NCI-H524 (cell line): Measurements from ENCODE around the gene DAPK1.

Experiments used
- DNase-seq, 2 experiments: peaks; one replicate each; lab custom pipeline; 2025; lab: John Stamatoyannopoulos, UW

Gene DAPK1

DNA sequence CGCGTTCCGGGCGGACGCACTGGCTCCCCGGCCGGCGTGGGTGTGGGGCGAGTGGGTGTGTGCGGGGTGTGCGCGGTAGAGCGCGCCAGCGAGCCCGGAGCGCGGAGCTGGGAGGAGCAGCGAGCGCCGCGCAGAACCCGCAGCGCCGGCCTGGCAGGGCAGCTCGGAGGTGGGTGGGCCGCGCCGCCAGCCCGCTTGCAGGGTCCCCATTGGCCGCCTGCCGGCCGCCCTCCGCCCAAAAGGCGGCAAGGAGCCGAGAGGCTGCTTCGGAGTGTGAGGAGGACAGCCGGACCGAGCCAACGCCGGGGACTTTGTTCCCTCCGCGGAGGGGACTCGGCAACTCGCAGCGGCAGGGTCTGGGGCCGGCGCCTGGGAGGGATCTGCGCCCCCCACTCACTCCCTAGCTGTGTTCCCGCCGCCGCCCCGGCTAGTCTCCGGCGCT is at the start of gene DAPK1:
DAPK1 (plus strand) TSS at position 264 of the 442 bp plus-strand sequence. CDS start 1,211 bp downstream, outside the sequence.
- DNase-seq = peak in 1 of 2 experiments; percentile 54

DNA sequence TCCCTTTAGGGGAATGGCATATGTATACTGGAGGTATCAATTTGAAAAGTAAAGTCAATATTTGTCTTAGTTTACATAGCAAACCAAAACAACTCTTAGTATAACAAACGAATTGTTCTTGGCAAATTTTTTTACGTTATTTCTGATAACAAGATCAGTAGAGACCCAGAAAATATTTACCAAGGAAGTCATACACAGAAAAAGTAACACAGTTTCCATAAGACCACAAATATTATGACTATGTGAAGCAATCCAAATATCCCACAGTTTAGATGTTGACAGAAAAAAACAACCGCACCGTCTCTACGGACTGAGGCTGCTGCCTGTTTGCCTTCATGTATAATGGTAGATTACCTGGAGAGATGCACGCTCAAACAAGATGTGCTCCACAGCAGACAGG is 46.5 kb upstream of the DAPK1 start:
- no peak for DNase-seq

DNA sequence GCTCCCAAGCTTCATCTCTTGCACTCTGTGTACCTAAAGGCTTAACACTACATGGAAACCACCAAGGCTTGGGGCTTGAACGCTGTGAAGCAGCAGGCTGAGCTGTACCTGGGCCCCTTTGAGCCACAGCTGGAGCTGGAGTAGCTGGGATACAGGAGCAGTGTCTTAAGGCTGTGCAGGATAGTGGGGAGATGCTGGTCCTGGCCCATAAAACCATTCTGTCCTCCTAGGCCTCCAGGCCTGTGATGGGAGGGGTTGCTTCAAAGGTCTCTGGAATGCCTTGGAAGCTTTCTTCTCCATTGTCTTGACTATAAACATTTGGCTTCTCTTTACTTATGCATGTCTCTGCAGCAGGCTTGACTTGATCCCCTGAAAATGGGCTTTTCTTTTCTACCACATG is 42.3 kb upstream of the DAPK1 start:
- DNase-seq = no peak

DNA sequence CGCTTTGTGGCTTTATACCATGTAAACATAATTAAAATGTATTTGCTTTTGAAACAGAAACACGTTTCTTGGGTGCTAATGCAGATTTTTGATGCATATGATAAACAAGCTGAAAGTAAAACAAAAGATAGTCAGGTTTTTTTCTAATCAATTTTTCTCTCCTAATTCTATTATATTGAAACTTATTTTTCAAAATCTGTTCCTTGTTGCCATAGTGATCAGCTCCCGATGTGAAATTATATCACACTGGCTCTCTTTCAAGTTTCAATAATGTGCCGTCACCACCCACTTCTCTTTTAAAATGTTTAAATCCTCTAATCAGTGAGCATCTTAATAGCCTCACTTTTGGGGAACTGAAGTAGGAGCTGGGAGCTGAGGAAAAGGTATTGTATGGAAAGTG is 36.4 kb upstream of the DAPK1 start:
- no peak for DNase-seq

DNA sequence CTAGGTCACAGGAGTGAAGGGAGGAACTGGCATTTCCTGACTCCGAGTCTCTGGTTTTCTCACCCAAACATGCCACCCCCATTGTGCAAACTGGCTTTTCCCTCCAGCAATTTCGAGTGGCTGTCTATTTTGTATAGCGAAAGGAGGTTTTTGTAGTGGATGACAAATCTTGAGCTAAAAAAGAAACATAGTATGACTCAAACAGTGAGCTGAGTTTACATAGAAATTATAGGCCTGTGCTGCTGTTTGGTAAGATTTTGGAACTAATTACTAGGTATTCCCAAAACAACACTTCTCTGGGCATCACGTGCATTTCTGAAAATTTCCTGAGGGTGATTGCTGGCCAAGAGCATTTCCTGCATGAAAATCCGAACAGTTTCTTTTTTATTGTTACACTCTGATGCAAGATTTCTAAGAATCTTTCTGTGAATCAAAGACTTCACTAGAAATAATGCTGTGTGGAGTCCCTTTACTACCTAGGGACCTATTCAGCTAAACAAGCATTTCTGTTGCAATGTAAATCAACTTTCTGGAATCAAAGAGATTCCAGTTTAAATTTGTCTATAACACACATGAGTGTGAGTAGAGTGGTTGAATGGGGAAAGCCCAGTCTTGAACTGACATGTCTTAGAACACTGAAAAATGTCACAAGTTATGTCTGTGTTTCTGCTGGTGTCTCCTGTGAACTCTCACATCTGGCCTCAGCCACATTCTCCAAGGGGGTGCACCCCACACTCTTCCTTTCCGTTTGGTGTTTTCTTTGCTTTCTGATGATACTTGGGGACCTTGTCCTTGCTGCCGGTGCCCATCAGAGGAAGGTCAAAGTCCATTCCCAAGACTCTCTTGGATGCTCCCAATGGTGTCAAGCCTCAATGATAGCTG is 33.3 kb upstream of the DAPK1 start:
- no peak for DNase-seq

DNA sequence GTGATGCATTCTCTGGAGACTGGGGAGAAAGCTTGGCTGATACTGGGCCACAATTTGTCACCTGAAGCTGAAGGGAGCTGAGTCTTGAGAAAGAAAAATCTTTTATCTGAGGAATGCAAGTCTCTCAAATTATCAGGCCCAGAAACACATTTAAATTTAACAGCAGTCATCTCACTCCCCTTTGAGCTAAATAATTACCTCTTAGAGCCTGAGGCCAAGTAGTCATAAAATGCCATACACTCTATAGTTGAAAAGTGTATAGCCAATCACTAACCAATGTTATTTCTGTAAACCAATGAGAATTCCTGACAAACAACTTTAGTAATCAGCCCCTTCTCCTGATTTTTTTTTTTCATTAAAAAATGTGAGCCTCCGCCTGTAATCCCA is 32.7 kb upstream of the DAPK1 start:
- no peak for DNase-seq

DNA sequence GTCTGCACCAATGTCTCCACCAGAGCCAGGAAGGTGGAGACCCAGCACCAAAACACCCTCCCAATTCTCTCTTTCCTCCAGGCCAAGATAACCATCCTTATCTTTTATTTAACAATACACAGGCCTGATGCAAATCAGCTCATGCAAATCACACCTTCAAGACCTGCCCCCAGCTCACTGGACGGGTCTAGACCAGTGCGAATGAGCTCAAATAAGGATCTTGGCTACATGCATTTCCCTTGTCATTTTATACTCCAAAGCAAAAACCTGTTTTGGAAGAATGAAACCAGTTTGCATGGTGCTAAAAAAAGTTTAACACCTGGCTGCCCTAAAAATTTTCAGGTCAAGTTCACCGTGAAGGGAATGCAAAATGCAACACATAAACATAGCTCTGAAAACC is 31.9 kb upstream of the DAPK1 start:
- no peak for DNase-seq

DNA sequence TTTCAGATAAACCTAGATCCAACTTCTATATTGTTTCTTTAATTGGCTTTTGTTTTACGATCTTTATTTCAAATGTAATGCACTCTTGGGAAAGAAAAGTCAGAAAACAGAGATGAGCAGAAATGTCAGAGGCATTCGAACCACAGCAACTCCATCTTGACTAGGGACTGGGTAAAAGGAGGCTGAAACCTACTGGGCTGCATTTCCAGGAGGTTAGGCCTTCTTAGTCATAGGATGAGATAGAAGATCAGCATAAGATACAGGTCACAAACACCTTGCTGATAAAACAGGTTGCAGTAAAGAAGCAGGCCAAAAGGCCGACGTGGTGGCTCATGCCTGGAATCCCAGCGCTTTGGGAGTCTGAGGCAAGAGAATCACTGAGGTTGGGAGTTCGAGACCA is 30.5 kb upstream of the DAPK1 start:
- no peak for DNase-seq

DNA sequence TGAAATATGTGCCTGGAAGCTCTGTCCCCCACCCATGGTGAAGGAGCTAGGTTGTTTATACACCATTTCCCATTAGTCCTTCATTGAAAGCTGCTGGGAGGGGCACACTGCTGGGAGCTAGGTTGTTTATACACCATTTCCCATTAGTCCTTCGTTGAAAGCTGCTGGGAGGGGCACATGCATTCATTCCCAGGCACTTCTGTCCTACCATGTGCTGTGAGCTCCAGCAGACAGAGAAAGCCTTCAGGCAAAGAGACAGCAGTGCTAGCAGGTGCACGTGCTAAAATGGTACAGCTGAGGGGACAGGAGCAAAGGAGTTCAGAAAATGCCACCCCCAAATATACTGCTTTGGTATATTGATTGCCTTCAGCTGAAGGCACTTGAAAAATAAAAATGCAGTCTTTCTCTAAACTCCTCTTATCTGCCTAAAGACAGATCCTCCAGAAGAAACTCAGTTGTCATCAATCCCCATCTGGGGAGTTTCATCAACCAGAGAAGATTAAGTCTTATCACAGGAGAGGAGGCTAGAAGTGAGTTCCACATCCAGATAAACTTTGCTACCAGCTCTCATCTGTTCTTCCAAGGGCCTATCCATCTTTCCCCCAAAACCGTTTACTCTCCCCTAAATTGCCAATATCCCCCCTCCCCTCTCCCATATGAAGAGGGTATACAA is 27.7 kb upstream of the DAPK1 start:
- no peak for DNase-seq

DNA sequence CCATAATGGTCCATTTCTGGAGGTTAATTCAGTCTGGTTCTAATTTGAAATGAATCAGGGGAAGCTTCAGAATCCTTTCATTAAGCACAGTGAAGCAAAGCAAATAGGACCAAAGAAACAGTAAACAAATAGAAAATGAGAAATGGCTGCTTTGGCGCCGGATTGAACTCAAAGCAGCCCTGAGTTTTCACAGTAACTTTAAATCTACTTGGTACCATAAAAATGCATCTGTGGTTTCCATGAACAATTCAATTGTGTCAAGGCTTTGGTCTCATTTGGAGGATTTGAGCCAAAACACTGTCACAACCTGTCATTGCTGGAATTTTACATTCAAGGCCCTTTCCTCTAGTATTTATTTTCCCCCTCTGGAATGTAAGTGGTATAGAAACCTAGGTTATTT is 25.9 kb upstream of the DAPK1 start:
- DNase-seq = no peak

DNA sequence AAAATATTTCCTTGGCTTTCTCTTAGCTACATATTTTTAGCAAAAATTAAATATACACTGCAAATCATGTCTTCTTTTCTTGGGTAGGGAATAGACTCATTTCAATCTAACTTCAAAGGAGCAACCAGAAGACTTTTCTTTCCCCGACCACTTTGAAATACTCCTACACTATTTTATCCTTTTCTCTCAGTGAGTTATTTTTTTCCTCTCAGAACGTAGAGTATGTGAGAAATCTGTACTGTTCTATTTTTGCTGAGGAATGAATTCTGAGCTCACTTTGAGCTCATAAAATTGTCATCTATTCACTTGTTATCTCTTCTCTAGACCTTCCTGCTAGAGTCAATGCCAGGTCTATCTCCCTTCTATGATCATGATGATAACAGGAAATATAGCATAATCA is 22.2 kb upstream of the DAPK1 start:
- DNase-seq = no peak

DNA sequence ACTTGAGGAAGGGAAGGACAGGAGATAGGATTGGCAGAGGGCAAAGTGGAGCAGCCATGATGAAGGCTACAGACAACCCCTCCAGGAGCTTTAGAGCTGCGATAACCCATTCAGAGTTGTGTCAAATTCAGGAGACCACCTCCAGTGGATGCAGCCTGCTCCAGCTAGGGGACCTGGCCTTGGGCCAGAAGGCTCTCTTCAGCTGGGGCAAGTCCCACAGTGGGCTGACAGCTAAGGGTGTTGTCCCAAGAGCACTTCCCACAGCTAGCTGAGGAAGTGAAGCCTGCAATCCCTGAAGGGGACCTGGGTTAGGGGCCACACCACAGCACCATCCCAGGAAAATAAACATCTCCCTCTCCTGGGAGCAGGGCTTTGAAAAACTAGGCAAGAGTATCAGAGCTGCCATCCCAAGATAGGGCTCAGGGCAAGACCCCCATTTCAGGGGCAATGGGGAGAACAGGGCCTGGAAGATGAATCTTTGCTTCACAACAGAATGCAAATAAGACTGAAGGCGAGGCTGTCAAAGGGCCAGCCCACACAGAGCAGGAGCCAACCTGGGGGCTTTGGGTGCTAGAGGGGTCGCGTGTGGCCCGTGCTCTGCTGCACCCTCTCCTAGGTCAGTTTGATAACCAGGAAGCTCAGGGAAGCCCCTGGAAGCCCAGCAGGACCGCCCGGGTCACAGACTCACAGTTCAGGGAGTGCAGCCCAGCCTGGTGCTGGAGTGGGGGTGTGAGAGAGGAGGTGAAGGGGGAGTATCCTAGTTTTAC is 19.3 kb upstream of the DAPK1 start:
- no peak for DNase-seq

DNA sequence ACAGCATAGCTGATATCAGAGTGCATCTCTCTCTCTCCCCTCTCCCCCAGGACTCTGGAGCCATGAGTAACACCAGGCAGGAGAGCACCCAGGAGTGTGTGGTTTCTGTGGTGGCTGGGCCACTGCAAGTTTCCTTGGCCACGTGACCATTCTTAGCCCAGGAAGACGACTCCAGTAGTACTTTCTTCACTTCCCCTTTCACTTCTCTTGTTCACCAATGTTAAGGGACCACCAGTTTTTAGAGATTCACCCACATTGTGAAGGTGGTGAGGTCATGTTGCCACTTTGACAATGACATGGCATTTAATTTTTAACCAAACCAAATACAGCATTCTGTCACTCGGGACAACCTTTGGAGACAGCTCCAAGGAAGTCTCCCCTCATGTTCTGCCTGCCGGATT is 17.9 kb upstream of the DAPK1 start:
- DNase-seq = no peak

DNA sequence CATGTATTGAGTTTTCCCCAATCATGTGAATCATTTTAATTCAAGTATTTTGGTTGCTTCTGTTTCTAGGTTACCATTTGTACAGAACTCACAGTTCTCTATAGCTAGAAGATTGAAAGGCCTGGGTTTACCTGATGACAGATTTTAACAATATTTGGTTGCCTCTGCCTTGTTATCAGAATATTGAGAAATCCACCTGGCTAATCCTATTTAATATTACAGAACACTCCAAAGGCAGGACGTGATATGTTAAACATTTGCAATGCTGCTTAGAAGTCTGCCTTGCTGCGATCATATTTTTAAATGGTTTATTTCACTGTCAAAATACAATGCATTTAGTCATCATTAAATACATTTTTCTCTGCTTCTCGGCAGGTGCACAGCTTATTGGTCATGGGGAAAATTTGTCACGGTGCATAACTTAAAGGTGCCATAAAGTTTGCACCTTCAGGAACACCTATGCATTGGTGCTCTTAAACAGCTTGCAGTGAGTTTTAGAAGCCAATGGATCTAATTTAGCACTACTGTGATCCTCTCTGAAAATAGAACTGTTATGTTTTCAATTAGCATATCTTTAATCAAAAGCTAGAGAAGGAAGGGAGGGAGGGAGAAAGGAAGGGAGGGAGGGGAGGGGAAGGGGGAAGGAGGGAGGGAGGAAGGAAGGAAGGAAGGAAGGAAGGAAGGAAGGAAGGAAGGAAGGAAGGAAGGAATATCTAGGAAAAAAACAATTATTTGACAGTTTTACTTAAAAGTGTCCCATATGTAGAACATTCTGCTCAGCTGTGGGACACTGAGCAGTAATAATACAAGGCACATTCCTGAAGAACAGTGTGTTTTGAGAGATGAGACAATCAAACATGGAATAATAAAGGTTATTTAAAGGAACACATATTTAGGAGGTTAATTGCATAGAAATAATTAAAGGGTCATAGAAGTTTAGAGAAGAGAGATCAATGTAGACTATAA is 15.5 kb upstream of the DAPK1 start:
- DNase-seq = no peak

DNA sequence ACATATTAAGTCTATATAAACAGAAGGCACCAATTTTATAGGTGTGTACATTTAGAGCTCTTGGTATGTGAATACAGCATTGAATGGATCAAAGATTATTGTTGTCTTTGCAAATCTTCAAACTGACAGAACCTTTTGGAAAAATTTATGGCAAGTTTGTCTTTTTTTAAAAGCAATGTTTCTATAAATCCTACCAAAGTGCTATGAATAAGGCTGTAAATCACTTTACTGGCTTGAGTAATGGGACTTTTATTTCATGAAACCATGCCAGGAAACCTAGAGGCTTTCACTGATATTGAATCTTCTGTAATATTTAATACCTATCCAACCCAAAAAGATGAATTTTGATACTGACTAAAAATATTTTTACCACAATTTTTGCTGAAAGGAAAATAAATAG is 7.4 kb upstream of the DAPK1 start:
- no peak for DNase-seq

DNA sequence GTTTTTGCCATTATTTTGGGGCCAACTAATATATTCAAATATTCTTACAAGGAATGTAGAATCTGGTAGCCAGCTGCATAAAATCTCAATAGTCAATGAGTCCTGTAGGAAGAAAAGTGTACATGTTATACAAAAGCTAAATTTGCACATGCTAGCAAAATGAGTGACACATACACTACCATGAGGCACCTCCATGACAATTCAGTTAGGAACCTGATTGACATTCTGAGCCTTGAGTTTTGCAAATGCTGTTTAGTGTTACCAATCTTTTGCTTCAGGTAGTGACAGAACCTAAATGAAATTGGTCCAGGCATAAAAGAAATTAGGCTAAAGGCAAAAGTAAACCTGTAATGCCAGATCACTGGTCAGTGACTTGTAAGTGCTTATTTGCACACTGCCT is 6.8 kb upstream of the DAPK1 start:
- DNase-seq = no peak

DNA sequence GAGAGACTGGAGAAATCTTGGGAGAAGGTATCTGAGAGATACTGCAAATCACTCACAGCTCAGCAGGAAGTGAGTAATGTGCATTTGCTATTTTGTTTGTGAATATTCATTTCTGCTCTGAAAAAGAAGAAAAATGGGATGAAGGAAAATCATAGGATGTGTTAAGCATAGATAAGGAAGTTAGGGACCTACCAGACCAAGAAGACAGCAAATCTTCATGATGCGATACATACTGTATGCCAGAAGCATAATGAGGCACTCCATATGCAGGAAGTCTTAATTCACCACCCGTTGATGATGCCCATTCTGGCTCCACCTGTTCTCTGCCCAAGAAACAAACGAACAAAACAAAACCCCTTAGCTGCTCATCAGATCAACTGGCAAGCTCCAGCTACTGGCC is 6.1 kb upstream of the DAPK1 start:
- DNase-seq = peak in 1 of 2 experiments; percentile 39

DNA sequence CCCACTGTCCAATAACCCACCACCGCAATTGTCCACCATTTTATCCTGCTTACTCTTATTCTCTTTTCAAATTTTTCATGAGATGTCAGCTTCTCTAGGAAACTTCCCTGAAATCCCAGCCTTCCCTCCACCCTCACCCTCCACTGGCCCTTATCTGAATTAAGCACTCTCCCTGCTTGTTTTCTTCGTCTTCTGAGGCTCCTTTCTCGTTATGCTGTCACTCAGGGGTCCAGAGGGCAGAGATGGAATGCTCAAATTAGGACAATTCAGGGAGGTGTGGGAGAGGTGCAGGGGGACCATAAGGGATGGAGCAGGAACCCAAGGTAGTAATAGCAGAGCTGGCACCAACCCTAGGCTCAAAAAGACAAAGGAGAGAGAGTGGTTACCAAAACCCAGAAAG is 5.0 kb upstream of the DAPK1 start:
- no peak for DNase-seq

DNA sequence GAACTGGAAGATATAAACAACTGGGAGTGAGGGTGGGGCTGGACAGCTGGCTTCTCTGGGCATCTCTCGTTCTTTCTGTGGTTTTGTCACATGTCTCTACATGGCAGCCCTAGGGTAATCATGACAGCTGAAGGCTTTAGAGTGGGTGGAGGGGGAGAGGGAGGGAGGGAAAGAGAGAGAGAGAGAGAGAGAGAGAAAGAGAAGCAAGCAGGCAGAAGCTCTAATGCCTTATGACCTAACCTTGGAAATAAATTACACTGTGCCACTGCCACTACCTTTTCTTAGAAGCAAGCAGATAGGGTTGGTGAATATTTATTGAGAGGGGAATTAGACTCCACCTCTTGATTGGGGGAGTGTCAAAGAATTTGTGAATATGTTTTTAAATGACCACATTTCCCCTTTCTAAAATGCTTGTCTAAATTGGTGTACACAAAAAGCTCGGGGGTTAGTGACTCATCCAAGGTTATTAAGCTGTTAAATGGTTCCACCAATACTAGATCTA is 2.6 kb upstream of the DAPK1 start:
- DNase-seq = peak in 1 of 2 experiments; percentile 70

DNA sequence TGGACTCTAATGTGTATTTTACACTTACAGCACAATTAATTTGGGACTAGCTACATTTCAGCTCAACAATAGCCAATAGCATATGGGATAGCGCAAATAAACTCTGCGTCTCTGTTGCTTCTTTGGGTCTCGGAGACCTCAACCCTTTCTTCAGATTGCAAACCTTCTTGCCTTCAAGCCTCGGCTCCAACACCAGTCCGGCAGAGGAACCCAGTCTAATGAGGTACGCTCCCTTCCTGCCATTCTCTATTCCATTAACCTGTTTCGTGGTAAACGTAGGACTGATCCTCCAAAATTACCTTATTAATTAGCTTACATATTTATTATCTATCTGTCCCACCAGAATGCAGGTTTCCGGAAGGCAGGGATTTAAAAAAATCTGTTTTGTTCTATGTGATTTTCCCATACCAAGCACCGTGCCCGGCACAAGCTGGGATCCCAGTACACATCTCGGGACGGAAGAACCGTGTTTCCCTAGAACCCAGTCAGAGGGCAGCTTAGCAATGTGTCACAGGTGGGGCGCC is 525 bp upstream of the DAPK1 start:
- DNase-seq = no peak
